K562 (cell line): Measurements from ENCODE around the gene MMP23B. TPM values are rescaled to one million over a fixed set of nuclear protein-coding genes. Genes with fewer than 3 reads are reported as not detected.
A peak's percentile ranks its signal among the peaks of the same experiment; 100 is the strongest.

Source experiments
- BRF2 ChIP-seq: IDR thresholded peaks from 3 replicates; pipeline ENCODE4 v1.6.1; 2011; ENCODE audit warnings: borderline replicate concordance, mild to moderate bottlenecking; ENCODE audit not compliant: insufficient read length, insufficient read depth
- ESRRA ChIP-seq: fragments of 450-650 bp; IDR thresholded peaks from 2 replicates; pipeline ENCODE4 v1.6.1; 2014; ENCODE audit warnings: low read depth, mild to moderate bottlenecking, moderate library complexity, borderline replicate concordance
- ETV1 ChIP-seq: fragments of 450-650 bp; conservative IDR thresholded peaks from 2 replicates; pipeline ENCODE4 v1.6.1; 2016; ENCODE audit warnings: missing genetic modification characterization, control low read depth, low read depth, missing compliant biosample characterization
- FUS ChIP-seq: fragments of 200-400 bp; formaldehyde crosslinking; optimal IDR thresholded peaks from 2 replicates; pipeline ENCODE3; 2017; ENCODE audit warnings: low read depth, low read length
- HDGF ChIP-seq: fragments of 450-650 bp; IDR thresholded peaks from 2 replicates; pipeline ENCODE4 v1.6.1; 2016
- HMG20A ChIP-seq: fragments of 450-650 bp; formaldehyde crosslinking; conservative IDR thresholded peaks from 2 replicates; pipeline ENCODE4 v1.4.0; 2020; ENCODE audit warnings: mild to moderate bottlenecking, mixed read lengths
- KDM1A ChIP-seq, 2 experiments: fragments of 450-650 bp; IDR thresholded peaks; 2 replicates each; pipeline ENCODE4 v1.6.1; 2016; ENCODE audit warnings: mild to moderate bottlenecking in 2 of 2
- MAFF ChIP-seq: IDR thresholded peaks from 2 replicates; pipeline ENCODE4 v1.6.1; 2012; ENCODE audit warnings: low read length, improper control_type of control experiment
- MYNN ChIP-seq, 2 experiments: sonication (generic); formaldehyde crosslinking in 1 of 2; IDR thresholded peaks; 2 replicates each; pipeline versions ENCODE4 v1.5.0 to v1.6.1; 2016 to 2020; ENCODE audit warnings: antibody characterized with exemption in 1 of 2, missing genetic modification reagents in 1 of 2
- RB1 ChIP-seq: fragments of 450-650 bp; IDR thresholded peaks from 2 replicates; pipeline ENCODE4 v1.6.1; 2017; ENCODE audit warnings: low read depth, mild to moderate bottlenecking
- TEAD1 ChIP-seq, 2 experiments: fragments of 450-650 bp in 1 of 2; sonication (generic) in 1 of 2; formaldehyde crosslinking; IDR thresholded peaks; 2 replicates each; pipeline versions ENCODE4 v1.4.0 to v1.8.0; 2020 to 2022; ENCODE audit warnings: mild to moderate bottlenecking in 2 of 2, missing genetic modification reagents in 1 of 2
- ZBTB2 ChIP-seq: fragments of 450-650 bp; IDR thresholded peaks from 2 replicates; pipeline ENCODE4 v1.6.1; 2016; ENCODE audit warnings: antibody characterized with exemption
- ZNF644 ChIP-seq: fragments of 200-800 bp; sonication (Bioruptor generic); IDR thresholded peaks from 2 replicates; pipeline ENCODE4 v1.6.1; 2016; ENCODE audit warnings: low read depth, missing genetic modification characterization, missing compliant biosample characterization
- polyA plus RNA-seq, 8 experiments: library from polyadenylated mRNA; depleted of rRNA in 4 of 8; stranded (reverse) in 5 of 8; unstranded in 3 of 8; fragments of >200 nt; fragmentation: Nextera tagmentation in 2 of 8; fragmentation: Illumina TruSeq in 1 of 8; extraction: Ambion mirVana in 2 of 8; extraction: Trizol in 1 of 8; gene quantifications; 2 replicates each; pipeline versions ENCODE4 v1.2.1 to v1.2.3, GENCODE V29; 2011 to 2014; ENCODE audit warnings: inconsistent platforms in 1 of 8, missing spikeins in 1 of 8
- total RNA-seq, 7 experiments: library from RNA; depleted of rRNA in 6 of 7; stranded (reverse); fragments of >200 nt in 6 of 7; fragmentation: Illumina TruSeq in 2 of 7; extraction: Trizol in 2 of 7; gene quantifications; 2 replicates each; pipeline versions ENCODE4 v1.2.1 to v1.2.3, GENCODE V29; 2011 to 2021; ENCODE audit warnings: low replicate concordance in 1 of 7
- TF ChIP-seq, protein P1 (sequence below): fragments of 250-450 bp; sonication (Bioruptor Pico); IDR thresholded peaks from 2 replicates; pipeline ENCODE4 v1.5.0; 2021

The MMP23B gene
- total and polyA plus RNA-seq, 9 of the 15 experiments (the other 6 are each of a cell fraction or from before 2014, with no cell fraction given): 0.28 to 1.2 (median 0.41) TPM; not detected in 5

DNA sequence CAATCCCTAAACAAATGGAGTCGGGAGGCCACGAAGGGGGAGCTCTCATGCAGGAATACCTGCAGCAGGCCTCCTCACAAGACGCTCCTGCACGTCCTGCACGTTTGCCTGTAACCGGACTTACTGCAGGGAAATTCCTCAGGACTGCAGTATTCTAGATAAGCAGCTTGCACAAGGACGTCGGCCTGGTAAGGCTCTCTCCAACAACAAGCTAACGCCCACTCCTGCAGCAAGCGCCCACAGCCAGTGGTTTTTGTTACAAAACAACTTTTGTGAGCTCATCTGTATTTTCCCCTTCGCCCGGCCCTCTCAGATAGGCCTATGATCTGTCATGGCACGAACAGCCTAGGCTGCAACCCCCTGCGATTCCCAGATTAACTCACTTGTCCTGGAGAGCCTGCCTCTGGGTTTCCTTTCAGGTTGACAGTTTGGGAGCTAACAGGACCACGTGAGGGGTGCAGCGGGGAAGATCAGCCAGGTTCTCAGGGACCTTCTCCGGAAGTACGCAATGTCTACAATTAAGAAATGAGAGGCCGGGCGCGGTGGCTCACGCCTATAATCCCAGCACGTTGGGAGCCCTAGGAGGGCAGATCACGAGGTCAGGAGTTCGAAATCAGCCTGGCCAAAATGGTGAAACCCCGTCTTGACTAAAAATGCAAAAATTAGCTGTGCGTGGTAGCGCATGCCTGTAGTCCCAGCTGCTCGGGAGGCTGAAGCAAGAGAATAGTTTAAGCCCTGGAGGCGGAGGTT lies 17.6 kb upstream of the MMP23B start (continued):
- TF ChIP-seq BRF2: no peak
- peak; percentile 64 for TF ChIP-seq ETV1 (tag)
- TF ChIP-seq HMG20A (CRISPR knock-in tag): no peak
- TF ChIP-seq MAFF: no peak
- no peak for TF ChIP-seq ESRRA
- peak; percentile 16 to 79; a peak in 2 of 4 replicates for TF ChIP-seq TEAD1 (CRISPR knock-in tag; IDR thresholded peaks at IDR 0.05)
- no peak for TF ChIP-seq KDM1A (IDR thresholded peaks at IDR 0.05)
- no peak for TF ChIP-seq ZNF644 (tag)
- TF ChIP-seq FUS: no peak
- TF ChIP-seq MYNN (IDR thresholded peaks at IDR 0.05): no peak
- TF ChIP-seq MYNN (CRISPR knock-in tag; IDR thresholded peaks at IDR 0.05): no peak
- no peak for TF ChIP-seq ZBTB2
- 0 out of 2 replicates have a peak, but pooled peaks have one; percentile 80 for TF ChIP-seq HDGF
- peak; percentile 42 for TF ChIP-seq RB1
- TF ChIP-seq, protein P1, sequence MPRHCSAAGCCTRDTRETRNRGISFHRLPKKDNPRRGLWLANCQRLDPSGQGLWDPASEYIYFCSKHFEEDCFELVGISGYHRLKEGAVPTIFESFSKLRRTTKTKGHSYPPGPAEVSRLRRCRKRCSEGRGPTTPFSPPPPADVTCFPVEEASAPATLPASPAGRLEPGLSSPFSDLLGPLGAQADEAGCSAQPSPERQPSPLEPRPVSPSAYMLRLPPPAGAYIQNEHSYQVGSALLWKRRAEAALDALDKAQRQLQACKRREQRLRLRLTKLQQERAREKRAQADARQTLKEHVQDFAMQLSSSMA: no peak
